GM18858 (cell line): ENCODE measurements around the gene TPM2.

ENCODE experiments used
- ATAC-seq: cut with Tn5 transposase; IDR thresholded peaks from one replicate; pipeline ENCODE4 v1.9.1; 2021; ENCODE audit not compliant: unreplicated experiment

TPM2 gene

DNA sequence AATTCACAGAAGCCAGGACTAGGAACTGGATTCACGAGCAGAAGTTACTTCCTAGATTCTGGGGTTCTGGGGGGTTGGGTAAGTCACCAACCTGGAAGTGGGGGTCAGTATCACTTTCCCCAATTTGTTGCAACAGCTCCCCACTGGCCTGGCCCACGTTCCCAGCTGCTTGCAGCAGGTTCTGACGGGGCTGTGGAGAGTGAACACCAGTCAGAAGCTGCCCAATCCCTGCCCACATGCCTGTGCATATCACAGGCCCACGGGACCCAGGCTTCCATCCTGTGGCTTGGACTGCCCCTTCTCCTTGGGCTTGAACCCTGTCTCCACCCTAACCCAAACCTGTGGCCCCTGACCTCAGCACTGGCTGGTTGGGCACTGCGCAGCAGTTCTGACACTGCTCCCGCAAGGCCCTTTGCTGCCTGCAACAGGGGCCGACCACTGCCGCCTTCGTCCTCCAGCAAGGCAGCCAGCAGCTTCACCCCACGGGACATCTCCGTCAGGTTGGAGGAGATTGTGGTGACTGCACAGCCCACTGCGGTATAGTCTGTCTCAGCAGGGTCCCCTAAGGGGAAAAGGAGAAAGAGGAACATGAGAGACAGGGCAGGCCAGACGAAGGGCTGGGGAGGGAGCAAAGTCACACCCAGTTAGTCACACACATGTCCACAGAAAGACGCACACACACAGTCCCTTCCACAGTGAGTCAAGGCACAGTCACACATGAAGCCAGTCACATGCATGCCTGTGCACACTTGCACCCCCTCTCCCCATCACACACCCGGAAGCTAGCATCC is 29.2 kb upstream of the TPM2 start:
- ATAC-seq = no peak

DNA sequence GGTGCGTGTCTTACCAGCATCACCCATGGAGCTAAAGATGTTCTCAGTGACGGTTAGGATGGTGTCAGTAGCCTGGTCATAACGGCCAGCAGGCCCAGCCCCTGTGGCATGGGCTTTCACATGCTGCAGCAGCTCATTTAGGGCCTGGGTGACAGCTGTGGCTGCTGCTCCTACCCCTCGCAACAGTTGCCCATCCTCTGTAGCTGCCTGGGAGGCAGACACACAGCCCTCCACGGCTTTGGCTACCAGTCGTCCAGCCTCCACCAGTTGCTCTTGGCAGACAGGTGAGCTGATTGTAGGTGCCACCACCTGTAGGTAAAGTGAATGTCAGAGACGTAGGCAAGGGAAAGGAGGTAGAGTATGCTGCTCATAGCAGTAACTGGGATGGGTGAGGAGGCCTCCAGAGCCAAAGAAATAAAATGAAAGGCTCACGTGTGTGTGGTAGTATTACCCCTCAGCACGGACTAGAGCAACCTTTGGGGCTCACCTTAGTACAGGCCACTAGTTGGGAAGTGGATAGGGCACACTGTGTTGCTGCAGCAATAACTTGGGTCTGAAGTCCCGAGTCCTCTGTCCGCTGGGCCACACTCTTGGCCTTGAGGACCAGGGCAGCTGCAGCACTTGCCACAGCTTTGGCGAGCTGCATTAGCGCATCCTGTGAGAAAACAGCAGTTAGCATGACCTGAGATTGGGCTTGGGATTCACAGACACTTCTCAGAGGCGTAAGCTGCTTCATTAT is 27.6 kb upstream of the TPM2 start:
- no peak for ATAC-seq

DNA sequence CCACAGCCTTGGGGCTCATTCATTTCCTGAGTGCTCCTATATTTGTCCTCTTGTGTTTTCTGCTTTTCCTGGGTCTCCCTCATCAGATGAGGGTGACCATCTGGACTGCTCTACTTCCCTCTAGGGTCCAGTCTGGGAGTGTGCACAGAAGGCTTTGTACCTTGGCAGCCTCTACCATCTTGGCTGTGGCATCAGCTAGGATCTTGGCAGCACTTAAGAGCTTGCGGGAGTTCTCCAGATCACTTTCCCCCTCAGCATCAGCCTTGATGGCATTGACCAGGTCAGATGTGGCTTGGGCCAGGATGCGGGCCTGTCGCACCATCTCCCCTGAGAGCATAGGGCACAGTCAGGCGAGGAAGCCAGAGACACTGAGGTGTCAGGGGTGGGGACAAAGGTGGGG is 26.5 kb upstream of the TPM2 start:
- no peak for ATAC-seq

GRCh38 chr9:35714579-35715252 is 25.0 kb upstream of the TPM2 start:
- ATAC-seq = no peak

- ATAC-seq = no peak
Measured at GRCh38 chr9:35714123-35714522, 24.4 kb upstream of the TPM2 start.

- no peak for ATAC-seq
Measured at GRCh38 chr9:35713578-35713977, 23.9 kb upstream of the TPM2 start.

GRCh38 chr9:35712762-35713400 is 23.2 kb upstream of the TPM2 start:
- ATAC-seq = no peak

DNA sequence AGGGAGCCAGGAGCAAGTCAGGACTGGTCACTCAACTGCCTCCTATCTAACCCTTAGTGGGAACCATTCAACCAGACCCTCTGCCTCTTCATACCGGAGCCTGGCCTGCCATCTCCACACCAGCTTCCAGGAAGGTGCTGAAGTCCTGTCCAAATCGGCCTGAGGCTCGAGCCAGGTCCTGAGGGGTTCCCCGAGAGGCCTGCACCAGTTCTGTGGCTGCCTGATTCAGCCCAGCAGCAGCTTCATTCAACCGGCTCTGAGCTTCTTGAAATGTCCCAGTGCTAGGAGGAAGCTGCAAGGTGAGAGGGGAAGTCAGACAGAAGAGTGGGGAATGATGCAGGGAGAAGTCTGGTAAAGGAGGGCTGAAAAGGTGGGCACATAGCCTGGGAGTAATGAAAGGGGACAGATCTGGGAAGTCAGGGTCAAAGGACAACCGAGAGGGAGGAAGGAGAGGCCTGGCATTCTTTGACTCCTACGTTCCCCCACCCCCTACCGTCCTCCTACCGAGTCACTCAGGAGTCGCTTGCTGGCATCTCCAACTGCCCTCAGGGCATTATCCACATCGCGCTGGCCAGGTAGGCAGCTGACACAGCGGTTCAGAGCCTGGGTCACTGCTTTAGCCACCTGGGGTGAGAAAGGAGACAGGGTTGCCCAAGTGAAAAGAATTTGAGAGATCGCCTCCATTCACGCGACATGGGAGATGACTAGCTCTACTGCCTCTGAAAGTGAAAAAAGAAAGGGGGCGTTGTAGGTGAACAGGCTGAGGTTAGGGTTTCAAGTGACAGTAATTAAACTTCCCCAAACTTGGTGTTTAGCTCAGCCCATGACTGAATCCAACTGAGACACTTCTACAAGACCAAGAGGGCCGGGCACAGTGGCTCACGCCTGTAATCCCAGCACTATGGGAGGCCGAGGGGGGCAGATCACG is 22.0 kb upstream of the TPM2 start:
- no peak for ATAC-seq

- no peak for ATAC-seq
Measured at GRCh38 chr9:35710818-35711500, 21.2 kb upstream of the TPM2 start.

GRCh38 chr9:35708146-35708545 is 18.4 kb upstream of the TPM2 start:
- no peak for ATAC-seq

- no peak for ATAC-seq
Measured at GRCh38 chr9:35706951-35707350, 17.2 kb upstream of the TPM2 start.

GRCh38 chr9:35705836-35706430 is 16.2 kb upstream of the TPM2 start:
- no peak for ATAC-seq

DNA sequence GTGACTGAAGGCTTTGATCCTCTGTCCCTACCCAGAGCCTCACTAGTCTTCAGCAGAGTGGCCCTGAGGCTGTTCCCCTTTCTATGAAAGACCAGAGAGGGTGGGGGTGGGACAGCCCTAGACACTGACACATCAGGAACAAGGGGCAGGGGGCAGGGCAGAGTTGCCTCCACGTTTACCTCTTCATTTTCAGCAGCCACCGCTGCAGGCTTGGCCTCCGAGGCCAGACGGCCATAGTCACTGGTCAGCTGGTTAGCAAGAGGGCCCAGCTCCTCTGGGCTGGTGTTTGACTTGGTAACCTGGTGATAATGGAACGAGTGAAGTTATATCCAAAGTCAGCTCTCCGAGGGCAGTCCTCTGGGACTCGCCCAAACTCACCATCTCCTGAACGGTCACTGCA is 15.6 kb upstream of the TPM2 start:
- no peak for ATAC-seq

GRCh38 chr9:35703906-35704672 is 14.4 kb upstream of the TPM2 start:
- ATAC-seq = no peak

DNA sequence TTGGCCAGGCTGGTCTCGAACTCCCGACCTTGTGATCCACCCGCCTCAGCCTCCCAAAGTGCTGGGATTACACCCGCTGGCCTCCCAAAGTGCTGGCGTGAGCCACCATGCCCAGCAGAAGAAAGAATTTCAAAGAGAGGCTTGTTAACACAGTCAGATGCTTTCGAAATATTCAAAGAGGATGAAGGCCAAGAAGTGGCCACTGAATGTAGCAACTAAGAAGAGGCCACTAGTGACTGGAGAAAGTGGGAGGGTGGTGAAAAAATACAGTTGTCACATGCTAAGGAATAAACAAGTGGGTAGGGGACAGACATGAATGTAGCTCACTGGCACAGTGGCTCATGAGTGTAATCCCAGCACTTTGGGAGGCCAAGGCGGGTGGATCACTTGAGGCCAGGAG is 13.0 kb upstream of the TPM2 start:
- no peak for ATAC-seq

- ATAC-seq = no peak
Measured at GRCh38 chr9:35700942-35701341, 11.2 kb upstream of the TPM2 start.

DNA sequence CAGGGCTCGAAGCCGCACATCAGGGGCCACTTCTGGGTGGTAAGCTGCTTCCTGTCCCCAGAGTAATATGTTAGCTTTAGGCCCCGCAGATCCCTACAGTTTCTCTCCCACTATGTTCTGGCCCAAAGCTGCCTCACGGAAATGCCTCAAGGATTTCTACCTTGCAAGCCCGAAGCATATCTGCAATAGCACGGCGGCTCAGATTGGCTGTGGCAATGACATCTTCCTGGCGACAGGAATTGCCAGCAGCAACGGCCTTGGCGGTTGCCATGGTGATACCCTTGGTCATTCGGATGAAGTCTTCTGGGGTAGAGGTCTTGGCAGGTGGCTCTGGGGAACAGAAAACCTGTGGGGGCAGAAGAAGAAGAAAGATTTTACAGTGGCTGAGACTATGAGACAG is 10.3 kb upstream of the TPM2 start:
- no peak for ATAC-seq

DNA sequence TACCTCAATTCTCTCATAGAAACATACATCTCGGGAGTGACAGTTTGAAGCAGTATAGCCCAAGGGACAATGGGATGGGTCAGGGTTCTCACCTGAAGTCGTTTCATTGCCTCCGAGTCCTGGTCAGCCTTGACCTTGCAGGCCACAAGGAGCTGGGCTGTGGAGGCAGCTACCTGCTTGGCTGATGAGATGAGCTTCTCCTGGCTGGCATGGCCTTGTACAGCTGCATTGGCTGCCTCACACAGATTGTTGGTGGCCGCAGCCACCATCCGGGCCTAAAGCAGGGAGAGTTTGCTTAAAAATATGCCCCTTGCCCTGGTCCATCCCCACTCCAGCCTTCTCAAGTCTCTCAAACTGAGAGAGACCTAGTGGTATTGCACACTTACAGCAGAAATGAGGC is 8.5 kb upstream of the TPM2 start:
- ATAC-seq = no peak

DNA sequence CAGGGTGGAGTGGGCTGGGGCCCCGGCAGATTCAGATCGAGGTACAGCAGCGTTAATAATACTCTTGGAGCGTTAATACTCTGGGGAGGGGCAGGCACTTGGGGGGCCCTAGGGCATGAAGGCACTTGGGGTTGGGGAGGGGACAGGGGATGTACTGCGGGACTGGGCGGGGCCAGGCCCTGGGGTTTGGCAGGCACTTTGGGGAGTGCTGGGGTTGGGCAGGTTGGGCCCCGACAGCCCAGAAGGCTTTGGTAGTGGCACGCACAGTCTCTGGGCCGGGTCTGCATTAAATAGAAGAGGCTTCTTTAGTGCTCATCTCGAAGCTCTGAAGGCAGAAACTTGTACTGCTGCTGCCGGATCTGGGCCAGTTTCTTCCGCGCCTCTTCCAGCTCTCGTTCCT is 7.8 kb upstream of the TPM2 start:
- no peak for ATAC-seq
